Measurements from ENCODE around the gene FAM50B. TPM values are rescaled to one million over a fixed set of nuclear protein-coding genes. Genes with fewer than 3 reads are reported as not detected.

FAM50B gene
- total and polyA plus RNA-seq, 2 of the 4 experiments (the other 2 are of a cell fraction) = 4.1 to 7.4 TPM

DNA sequence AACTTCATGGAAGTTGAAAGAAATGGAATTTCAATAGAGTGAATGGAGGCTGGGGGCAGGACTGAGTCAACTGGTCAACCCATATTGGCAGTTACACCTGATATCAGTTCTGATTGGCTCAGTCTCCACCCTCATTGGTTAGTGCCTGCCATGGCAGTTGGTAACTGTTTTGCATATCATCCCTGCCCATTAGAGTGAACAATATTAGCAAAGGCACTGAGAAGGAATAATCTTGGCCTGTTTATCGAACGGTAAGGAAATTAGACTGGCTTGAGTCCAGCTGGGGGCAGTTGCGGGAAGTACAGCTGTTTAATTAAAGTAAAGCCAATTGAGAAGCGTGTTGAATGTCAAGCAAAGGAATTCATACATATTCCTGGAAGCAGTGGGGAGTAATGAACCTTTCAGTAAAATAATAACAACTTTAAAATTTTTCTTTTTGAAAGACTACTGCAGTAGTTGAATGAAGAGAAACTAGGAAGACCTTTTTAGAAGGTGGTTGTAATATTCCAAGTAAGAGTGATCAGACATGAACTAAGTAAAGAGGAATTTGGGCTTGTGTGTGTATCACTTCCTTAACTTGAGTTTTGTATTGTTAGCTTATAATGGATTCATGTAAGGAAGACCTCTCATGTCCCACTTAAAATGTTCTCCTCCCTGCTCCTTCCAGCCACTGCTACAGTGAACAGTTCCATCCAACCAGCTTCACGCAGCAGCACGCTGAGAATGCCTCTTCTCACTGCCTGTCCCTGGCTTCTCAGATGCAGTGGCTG lies 17.2 kb upstream of the FAM50B start:
- no peak for DNase-seq

More for the DNA sequence above, 17.2 kb upstream of the FAM50B start:
- peak overlapping the region; percentile 52 for H2AK9ac ChIP-seq (replicated peaks; ENCODE audit: low read depth, low read length, poor library complexity)
- no peaks in the 10 kb centered on the region for H3K79me1 ChIP-seq (ENCODE audit: low read depth in 1 of 2, low read length in 2 of 2)
- H3K56ac ChIP-seq (ENCODE audit: extremely low read depth, insufficient read depth, low read length) = no peak overlapping the region
- peak overlapping the region; percentile 33 for H2AK5ac ChIP-seq (ENCODE audit: low read depth, low read length)
- H3K27me3 ChIP-seq (ENCODE audit: control insufficient read depth, insufficient read depth, low read length) = no peaks in the 10 kb centered on the region
- peak overlapping the region; percentile 60 for H3K14ac ChIP-seq (replicated peaks; ENCODE audit: low read depth, low read length)
- H4K20me1 ChIP-seq (ENCODE audit: insufficient read depth, low read length) = no peaks in the 10 kb centered on the region
- ATAC-seq (ENCODE audit: low read depth) = peak; percentile 35; the same call in 1 of the 2 replicates
- H4K8ac ChIP-seq (ENCODE audit: low read depth in 2 of 2, low read length in 2 of 2) = peak overlapping the region in 1 of 2 experiments; percentile 68; a peak in 2 of 4 replicates
- peak overlapping the region; percentile 84; the same call in 1 of the 2 replicates for H3K23ac ChIP-seq (ENCODE audit: low read depth, low read length)
- no peak overlapping the region for H3K27ac ChIP-seq (ENCODE audit: insufficient read depth, low read length)
- CTCF ChIA-PET = no interaction called here
- H3K4me3 ChIP-seq (ENCODE audit: insufficient read depth, low read depth, low read length) = no peak overlapping the region
- peak overlapping the region; percentile 79 for H2BK20ac ChIP-seq (ENCODE audit: low read depth, low read length)
- H2AFZ ChIP-seq (replicated peaks; ENCODE audit: low read length, poor library complexity) = peak overlapping the region; percentile 78
- H3K9me3 ChIP-seq (ENCODE audit: control insufficient read depth, insufficient read depth, low read length) = no peaks in the 10 kb centered on the region
- no TSS peak for BruUV-seq (replicated peaks)
- H3K4me2 ChIP-seq (ENCODE audit: low read depth, low read length) = no peak overlapping the region
- no peaks in the 10 kb centered on the region for H3K36me3 ChIP-seq (ENCODE audit: control insufficient read depth, insufficient read depth, low read length)
- dilution Hi-C loops (cut with HindIII; ENCODE audit: low sequenced_read_pairs, unreplicated experiment) = no loop called here
- peak overlapping the region; percentile 17 for H4K5ac ChIP-seq (ENCODE audit: low read depth, low read length)
- H3K18ac ChIP-seq (ENCODE audit: low read depth, low read length) = peak overlapping the region; percentile 30; the same call in 1 of the 2 replicates
- peak overlapping the region; percentile 10; the same call in 2 of the 3 replicates for H2BK15ac ChIP-seq (ENCODE audit: low read depth, low read length)
- peaks cover 7% of the 10 kb centered on the region for H3K4me1 ChIP-seq (ENCODE audit: control insufficient read depth, insufficient read depth, low read length)
- H2BK120ac ChIP-seq (ENCODE audit: low read depth, low read length) = peak overlapping the region; percentile 96
- peak overlapping the region; percentile 23; the same call in 1 of the 2 replicates for H4K91ac ChIP-seq (ENCODE audit: insufficient read depth, low read depth, low read length)
- H3K9me1 ChIP-seq (ENCODE audit: insufficient read depth, low read length) = peaks cover 14% of the 10 kb centered on the region
- POLR2A ChIA-PET (ENCODE audit: unreplicated experiment) = interaction anchor here (0.6 kb wide), 1 partner anchor 737 kb away, joined by 9 read pairs; no protein-coding TSS in a partner anchor
- peak overlapping the region; percentile 90 for H3K4ac ChIP-seq (ENCODE audit: low read depth, low read length)
- H2BK5ac ChIP-seq (ENCODE audit: low read depth, low read length, poor library complexity, severe bottlenecking) = peak overlapping the region; percentile 7
- WGBS, 2 experiments (ENCODE audit: extremely low coverage in 2 of 2, insufficient read length in 1 of 2) = 92% methylated on average over 2 of the region's 6 CpGs; no CpG with 5 or more reads in 1 of the 2 experiments
- in situ Hi-C loops (cut with MboI; ENCODE audit: low sequenced_read_pairs) = no loop called here
- no peak for TF ChIP-seq RFX5 (IDR thresholded peaks at IDR 0.05; ENCODE audit: low read depth, low read length)
- no peak for TF ChIP-seq CEBPB (IDR thresholded peaks at IDR 0.05; ENCODE audit: low read depth, low read length)
- TF ChIP-seq MAFK (IDR thresholded peaks at IDR 0.05; ENCODE audit: low read depth, low read length) = no peak
- TF ChIP-seq, protein P1, sequence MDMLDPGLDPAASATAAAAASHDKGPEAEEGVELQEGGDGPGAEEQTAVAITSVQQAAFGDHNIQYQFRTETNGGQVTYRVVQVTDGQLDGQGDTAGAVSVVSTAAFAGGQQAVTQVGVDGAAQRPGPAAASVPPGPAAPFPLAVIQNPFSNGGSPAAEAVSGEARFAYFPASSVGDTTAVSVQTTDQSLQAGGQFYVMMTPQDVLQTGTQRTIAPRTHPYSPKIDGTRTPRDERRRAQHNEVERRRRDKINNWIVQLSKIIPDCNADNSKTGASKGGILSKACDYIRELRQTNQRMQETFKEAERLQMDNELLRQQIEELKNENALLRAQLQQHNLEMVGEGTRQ (IDR thresholded peaks at IDR 0.05; ENCODE audit: low read depth, low read length) = no peak
- no peak for TF ChIP-seq RAD21 (IDR thresholded peaks at IDR 0.05; ENCODE audit: low read length)
- TF ChIP-seq RCOR1 (IDR thresholded peaks at IDR 0.05; ENCODE audit: insufficient replicate concordance, low read length) = no peak
- H3K9ac ChIP-seq (ENCODE audit: low read depth, low read length) = no peak overlapping the region
- intact Hi-C loops (cut with micrococcal nuclease) = no loop called here

All from IMR-90 (cell line).